ENCODE measurements around the gene CSTF1.

The CSTF1 gene

DNA sequence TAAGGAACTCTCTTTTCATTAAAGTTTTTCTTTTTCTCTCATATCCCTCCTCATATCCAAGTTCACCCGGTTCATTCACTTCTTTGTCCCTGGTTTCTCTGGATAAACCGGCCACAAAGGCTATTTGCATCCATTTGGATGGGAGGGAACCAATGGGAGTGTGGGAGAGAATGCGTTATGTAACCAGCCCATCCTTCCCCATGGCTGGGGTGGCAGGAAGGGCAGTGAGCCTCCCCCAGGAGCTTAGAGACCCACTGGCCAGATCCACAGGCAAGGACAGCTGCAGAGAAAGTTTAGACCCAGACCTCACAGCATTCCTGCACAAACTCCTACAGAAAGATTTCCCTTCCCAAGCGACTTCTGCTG lies 30.4 kb downstream of the CSTF1 start:
- no peak overlapping the region for H3K23ac ChIP-seq (ENCODE audit: low read depth, low read length, poor library complexity)
- no peaks in the 10 kb centered on the region for H3K27me3 ChIP-seq (ENCODE audit: control insufficient read depth in 3 of 3, insufficient read depth in 3 of 3, low read depth in 1 of 3, low read length in 3 of 3)
- no peak overlapping the region for H3K27ac ChIP-seq (replicated peaks; ENCODE audit: low read length)
- H3K4me3 ChIP-seq (ENCODE audit: low read length in 2 of 2) = no peak overlapping the region
- H3K14ac ChIP-seq (ENCODE audit: low read length) = no peak overlapping the region
- H2BK5ac ChIP-seq (ENCODE audit: low read length) = no peak overlapping the region
- DNase-seq (ENCODE audit: low spot score) = no peak
- H3K9me3 ChIP-seq (replicated peaks in 1 of 2; ENCODE audit: control insufficient read depth in 2 of 2, insufficient read depth in 1 of 2, low read depth in 1 of 2, low read length in 2 of 2) = no peaks in the 10 kb centered on the region
- no peak overlapping the region for H3K4ac ChIP-seq (ENCODE audit: low read length)
- WGBS, 2 donors (ENCODE audit: extremely low coverage in 2 of 2, insufficient read length in 2 of 2, insufficient replicate concordance in 1 of 2) = no CpG with 5 or more reads among the region's 4 CpGs
- H4K91ac ChIP-seq (ENCODE audit: low read depth, low read length, poor library complexity) = no peak overlapping the region
- H3K36me3 ChIP-seq (replicated peaks in 1 of 2; ENCODE audit: control insufficient read depth in 2 of 2, insufficient read depth in 2 of 2, low read length in 2 of 2) = no peaks in the 10 kb centered on the region
- no peak overlapping the region for H3K9ac ChIP-seq (ENCODE audit: low read depth, low read length, poor library complexity)
- H2BK15ac ChIP-seq (ENCODE audit: low read length) = no peak overlapping the region
- H2BK12ac ChIP-seq (ENCODE audit: low read length) = no peak overlapping the region
- H2AFZ ChIP-seq (ENCODE audit: low read length) = peak overlapping the region; percentile 82
- H3K4me2 ChIP-seq (ENCODE audit: insufficient read depth, low read length, poor library complexity, severe bottlenecking) = no peak overlapping the region
- H3K18ac ChIP-seq (ENCODE audit: low read length) = no peak overlapping the region
- no peak overlapping the region for H4K8ac ChIP-seq (ENCODE audit: low read depth, low read length)
- no peaks in the 10 kb centered on the region for H3K79me1 ChIP-seq (ENCODE audit: low read depth, low read length)
- H2AK5ac ChIP-seq (ENCODE audit: low read depth, low read length) = no peak overlapping the region
- peaks cover 0 to 11% of the 10 kb centered on the region in 2 donors for H3K4me1 ChIP-seq (ENCODE audit: control insufficient read depth in 2 of 2, insufficient read depth in 1 of 2, low read depth in 1 of 2, low read length in 2 of 2)
- no peak overlapping the region for H2BK120ac ChIP-seq (ENCODE audit: low read depth, low read length)

DNA sequence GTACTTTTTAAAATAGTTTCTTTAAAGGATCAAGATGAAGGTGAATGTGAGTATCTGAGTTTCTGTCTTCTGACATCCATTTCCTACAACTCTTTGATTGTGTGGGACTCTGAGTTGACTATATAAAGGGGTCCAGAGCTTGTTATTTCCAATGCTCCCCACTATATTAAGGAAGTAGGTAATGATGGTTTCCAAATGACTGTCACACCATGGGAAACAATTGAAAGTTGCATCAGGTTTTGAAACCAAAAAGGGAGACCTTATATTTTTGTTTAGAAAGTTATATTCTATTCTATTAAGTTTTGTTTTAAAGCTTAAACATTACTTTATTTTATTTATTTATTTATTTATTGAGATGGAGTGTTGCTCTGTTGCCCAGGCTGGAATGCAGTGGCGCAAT lies 30.8 kb downstream of the CSTF1 start:
- Histone ChIP-seq H3K4me3 (ENCODE audit: low read length in 2 of 2) (no peak overlapping the region), H3K27ac (replicated peaks; ENCODE audit: low read length) (no peak overlapping the region), H2BK5ac (ENCODE audit: low read length) (no peak overlapping the region)

DNA sequence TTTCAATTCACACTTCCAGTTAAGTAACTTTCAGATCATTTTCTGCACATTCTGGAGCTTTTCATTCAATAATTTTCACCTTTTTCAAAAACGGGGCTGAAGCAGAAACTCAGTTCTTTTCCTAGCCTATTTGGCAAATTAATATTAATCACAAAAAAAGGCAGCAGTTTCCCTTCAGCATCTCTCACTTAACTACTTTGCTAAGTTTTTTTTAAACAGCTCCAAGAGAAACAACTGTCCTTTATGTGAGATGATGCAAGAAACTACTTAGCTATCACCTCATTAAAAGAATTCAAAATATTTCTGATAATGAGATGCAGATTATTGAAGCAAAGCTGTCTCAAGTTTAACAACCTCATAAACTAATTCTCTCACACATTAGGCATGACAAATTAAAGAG lies 31.4 kb downstream of the CSTF1 start:
- H4K91ac ChIP-seq (ENCODE audit: low read depth, low read length, poor library complexity) = no peak overlapping the region
- no peaks in the 10 kb centered on the region for H3K9me3 ChIP-seq (replicated peaks in 1 of 2; ENCODE audit: control insufficient read depth in 2 of 2, insufficient read depth in 1 of 2, low read depth in 1 of 2, low read length in 2 of 2)
- no peaks in the 10 kb centered on the region for H3K27me3 ChIP-seq (ENCODE audit: control insufficient read depth in 3 of 3, insufficient read depth in 3 of 3, low read depth in 1 of 3, low read length in 3 of 3)
- H4K8ac ChIP-seq (ENCODE audit: low read depth, low read length) = no peak overlapping the region
- no peak overlapping the region for H3K27ac ChIP-seq (replicated peaks; ENCODE audit: low read length)
- H3K4me2 ChIP-seq (ENCODE audit: insufficient read depth, low read length, poor library complexity, severe bottlenecking) = no peak overlapping the region
- WGBS, 2 donors (ENCODE audit: extremely low coverage in 2 of 2, insufficient read length in 2 of 2, insufficient replicate concordance in 1 of 2) = no CpG with 5 or more reads among the region's 1 CpG
- no peak overlapping the region for H3K23ac ChIP-seq (ENCODE audit: low read depth, low read length, poor library complexity)
- peaks cover 0 to 11% of the 10 kb centered on the region in 2 donors for H3K4me1 ChIP-seq (ENCODE audit: control insufficient read depth in 2 of 2, insufficient read depth in 1 of 2, low read depth in 1 of 2, low read length in 2 of 2)
- no peak overlapping the region for H2AFZ ChIP-seq (ENCODE audit: low read length)
- H2BK15ac ChIP-seq (ENCODE audit: low read length) = no peak overlapping the region
- no peak overlapping the region for H3K9ac ChIP-seq (ENCODE audit: low read depth, low read length, poor library complexity)
- H2BK12ac ChIP-seq (ENCODE audit: low read length) = no peak overlapping the region
- no peak overlapping the region for H3K4ac ChIP-seq (ENCODE audit: low read length)
- no peak overlapping the region for H2AK5ac ChIP-seq (ENCODE audit: low read depth, low read length)
- H3K18ac ChIP-seq (ENCODE audit: low read length) = no peak overlapping the region
- H3K4me3 ChIP-seq (ENCODE audit: low read length in 2 of 2) = no peak overlapping the region
- H3K79me1 ChIP-seq (ENCODE audit: low read depth, low read length) = no peaks in the 10 kb centered on the region
- no peak overlapping the region for H2BK5ac ChIP-seq (ENCODE audit: low read length)
- DNase-seq (ENCODE audit: low spot score) = no peak
- H2BK120ac ChIP-seq (ENCODE audit: low read depth, low read length) = no peak overlapping the region
- H3K36me3 ChIP-seq (replicated peaks in 1 of 2; ENCODE audit: control insufficient read depth in 2 of 2, insufficient read depth in 2 of 2, low read length in 2 of 2) = no peaks in the 10 kb centered on the region
- no peak overlapping the region for H3K14ac ChIP-seq (ENCODE audit: low read length)

More for the DNA sequence above, 30.8 kb downstream of the CSTF1 start:
- no peak overlapping the region for H2BK15ac ChIP-seq (ENCODE audit: low read length)
- H3K79me1 ChIP-seq (ENCODE audit: low read depth, low read length) = no peaks in the 10 kb centered on the region
- no peak overlapping the region for H2BK12ac ChIP-seq (ENCODE audit: low read length)
- H3K36me3 ChIP-seq (replicated peaks in 1 of 2; ENCODE audit: control insufficient read depth in 2 of 2, insufficient read depth in 2 of 2, low read length in 2 of 2) = no peaks in the 10 kb centered on the region
- H3K14ac ChIP-seq (ENCODE audit: low read length) = no peak overlapping the region
- no peak overlapping the region for H4K8ac ChIP-seq (ENCODE audit: low read depth, low read length)
- H2AK5ac ChIP-seq (ENCODE audit: low read depth, low read length) = no peak overlapping the region
- H4K91ac ChIP-seq (ENCODE audit: low read depth, low read length, poor library complexity) = no peak overlapping the region
- no peak overlapping the region for H3K4ac ChIP-seq (ENCODE audit: low read length)
- no peak overlapping the region for H3K23ac ChIP-seq (ENCODE audit: low read depth, low read length, poor library complexity)
- peaks cover 0 to 11% of the 10 kb centered on the region in 2 donors for H3K4me1 ChIP-seq (ENCODE audit: control insufficient read depth in 2 of 2, insufficient read depth in 1 of 2, low read depth in 1 of 2, low read length in 2 of 2)
- H3K27me3 ChIP-seq (ENCODE audit: control insufficient read depth in 3 of 3, insufficient read depth in 3 of 3, low read depth in 1 of 3, low read length in 3 of 3) = no peaks in the 10 kb centered on the region
- H3K9ac ChIP-seq (ENCODE audit: low read depth, low read length, poor library complexity) = no peak overlapping the region
- peak overlapping the region; percentile 82 for H2AFZ ChIP-seq (ENCODE audit: low read length)
- H2BK120ac ChIP-seq (ENCODE audit: low read depth, low read length) = no peak overlapping the region
- no CpG with 5 or more reads among the region's 1 CpG for WGBS, 2 donors (ENCODE audit: extremely low coverage in 2 of 2, insufficient read length in 2 of 2, insufficient replicate concordance in 1 of 2)
- no peaks in the 10 kb centered on the region for H3K9me3 ChIP-seq (replicated peaks in 1 of 2; ENCODE audit: control insufficient read depth in 2 of 2, insufficient read depth in 1 of 2, low read depth in 1 of 2, low read length in 2 of 2)
- no peak overlapping the region for H3K4me2 ChIP-seq (ENCODE audit: insufficient read depth, low read length, poor library complexity, severe bottlenecking)
- no peak overlapping the region for H3K18ac ChIP-seq (ENCODE audit: low read length)
- DNase-seq (ENCODE audit: low spot score) = no peak

DNA sequence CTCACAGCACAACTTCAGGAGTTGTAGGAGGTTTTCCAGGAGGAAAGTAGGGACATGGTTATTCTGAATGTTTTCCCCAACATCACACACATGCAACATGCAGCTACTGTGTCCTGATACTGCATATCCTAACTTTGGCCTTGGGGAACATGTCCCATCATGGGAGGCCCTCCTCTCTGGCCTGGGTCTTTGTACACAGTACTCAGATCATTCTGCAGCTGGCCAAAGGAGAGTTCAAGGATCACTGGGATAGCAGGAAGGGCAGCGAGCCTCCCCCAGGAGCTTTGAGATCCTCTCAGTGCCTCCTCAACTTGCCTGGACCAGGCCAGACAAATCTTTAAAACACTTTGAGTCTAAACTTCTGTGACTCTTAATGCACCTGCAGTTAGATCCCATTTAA lies 32.5 kb downstream of the CSTF1 start:
- Histone ChIP-seq H4K8ac (ENCODE audit: low read depth, low read length) (no peak overlapping the region), H3K27ac (replicated peaks; ENCODE audit: low read length) (no peak overlapping the region), H3K4me2 (ENCODE audit: insufficient read depth, low read length, poor library complexity, severe bottlenecking) (no peak overlapping the region), H3K4ac (ENCODE audit: low read length) (no peak overlapping the region), H4K91ac (ENCODE audit: low read depth, low read length, poor library complexity) (no peak overlapping the region), H3K4me1 (ENCODE audit: control insufficient read depth in 2 of 2, insufficient read depth in 1 of 2, low read depth in 1 of 2, low read length in 2 of 2) (peaks cover 0 to 11% of the 10 kb centered on the region in 2 donors), H2BK15ac (ENCODE audit: low read length) (no peak overlapping the region), H3K18ac (ENCODE audit: low read length) (no peak overlapping the region), H2BK5ac (ENCODE audit: low read length) (no peak overlapping the region), H3K9ac (ENCODE audit: low read depth, low read length, poor library complexity) (no peak overlapping the region), H3K14ac (ENCODE audit: low read length) (no peak overlapping the region), H3K79me1 (ENCODE audit: low read depth, low read length) (no peaks in the 10 kb centered on the region), H2BK12ac (ENCODE audit: low read length) (no peak overlapping the region), H2BK120ac (ENCODE audit: low read depth, low read length) (no peak overlapping the region), H2AFZ (ENCODE audit: low read length) (no peak overlapping the region), H3K27me3 (ENCODE audit: control insufficient read depth in 3 of 3, insufficient read depth in 3 of 3, low read depth in 1 of 3, low read length in 3 of 3) (no peaks in the 10 kb centered on the region), H3K36me3 (replicated peaks in 1 of 2; ENCODE audit: control insufficient read depth in 2 of 2, insufficient read depth in 2 of 2, low read length in 2 of 2) (no peaks in the 10 kb centered on the region), H3K23ac (ENCODE audit: low read depth, low read length, poor library complexity) (no peak overlapping the region), H3K9me3 (replicated peaks in 1 of 2; ENCODE audit: control insufficient read depth in 2 of 2, insufficient read depth in 1 of 2, low read depth in 1 of 2, low read length in 2 of 2) (no peaks in the 10 kb centered on the region), H2AK5ac (ENCODE audit: low read depth, low read length) (no peak overlapping the region), H3K4me3 (ENCODE audit: low read length in 2 of 2) (no peak overlapping the region)
- DNase-seq (ENCODE audit: low spot score) = no peak
- WGBS, 2 donors (ENCODE audit: extremely low coverage in 2 of 2, insufficient read length in 2 of 2, insufficient replicate concordance in 1 of 2) = no CpG with 5 or more reads among the region's 1 CpG

Data from neuronal stem cell (in vitro differentiated cells).